Measurements from ENCODE around the gene SPACA4.

The SPACA4 gene

DNA sequence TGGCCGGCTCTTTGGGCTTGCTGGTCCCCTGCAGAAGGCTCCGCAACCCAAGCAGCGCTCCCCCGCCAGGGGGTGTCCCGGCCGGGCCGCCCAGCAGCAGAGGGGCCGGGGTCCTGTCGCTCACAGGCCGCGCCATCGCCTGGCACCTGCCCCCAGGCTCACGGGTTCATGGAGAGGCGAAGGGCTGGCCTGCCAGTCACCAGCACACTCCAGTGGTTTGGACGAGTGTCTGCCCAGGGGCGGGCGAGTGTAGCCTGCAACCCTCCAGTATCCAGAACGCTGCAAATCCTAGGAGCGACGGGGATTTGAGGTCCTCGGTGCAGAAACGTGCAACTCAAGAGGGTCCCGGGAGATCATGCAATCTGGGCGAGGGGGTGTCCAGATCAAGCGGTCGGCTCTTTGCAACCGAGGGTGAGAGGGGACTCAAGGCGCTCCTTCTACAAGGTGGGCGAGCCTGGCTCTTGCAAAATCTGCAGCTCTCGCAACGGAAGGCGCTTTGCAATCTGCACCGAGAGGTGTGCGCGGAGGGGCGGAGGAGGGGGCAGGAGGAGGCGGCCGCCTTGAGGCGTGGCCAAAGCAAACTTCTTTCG is 30.4 kb downstream of the SPACA4 start, which contains the start of gene DBP:
DBP (minus strand) TSS at position 521 of the 590 bp plus-strand sequence; CDS start at position 136, 385 bp downstream.
- Histone ChIP-seq H3K9ac (ENCODE audit: insufficient read length, low read depth) (peak within 1 kb of the TSS; percentile 77), H3K4me1 (ENCODE audit: insufficient read depth, insufficient read length) (peaks cover 12% of the 10 kb centered on the region), H3K36me3 (ENCODE audit: insufficient read depth, insufficient read length, low read length) (no peaks in the 10 kb centered on the region), H3K4me3 (ENCODE audit: insufficient read length, low read depth) (peak within 1 kb of the TSS; percentile 59), H3K27me3 (ENCODE audit: insufficient read depth, insufficient read length) (peaks cover 26% of the 10 kb centered on the region), H3K9me3 (ENCODE audit: insufficient read depth, low read length) (no peaks in the 10 kb centered on the region)
- TF ChIP-seq SUZ12 (IDR thresholded peaks at IDR 0.05; ENCODE audit: extremely low read depth, insufficient read depth, insufficient read length) (no peak), ZNF274 (IDR thresholded peaks at IDR 0.05; ENCODE audit: low read depth, low read length) (no peak), YY1 (IDR thresholded peaks at IDR 0.05; ENCODE audit: insufficient read depth, insufficient read length) (no peak)
- DNase-seq (ENCODE audit: low read depth, low spot score) = no peak

GRCh38 chr19:48637449-48637947 is 31.0 kb downstream of the SPACA4 start:
- TF ChIP-seq ZNF274 (IDR thresholded peaks at IDR 0.05; ENCODE audit: low read depth, low read length) (no peak), YY1 (IDR thresholded peaks at IDR 0.05; ENCODE audit: insufficient read depth, insufficient read length) (no peak), SUZ12 (IDR thresholded peaks at IDR 0.05; ENCODE audit: extremely low read depth, insufficient read depth, insufficient read length) (no peak)
- DNase-seq (ENCODE audit: low read depth, low spot score) = peak; percentile 92
- Histone ChIP-seq H3K36me3 (ENCODE audit: insufficient read depth, insufficient read length, low read length) (no peaks in the 10 kb centered on the region), H3K4me1 (ENCODE audit: insufficient read depth, insufficient read length) (peaks cover 10% of the 10 kb centered on the region), H3K9me3 (ENCODE audit: insufficient read depth, low read length) (no peaks in the 10 kb centered on the region), H3K4me3 (ENCODE audit: insufficient read length, low read depth) (peak overlapping the region; percentile 30), H3K27me3 (ENCODE audit: insufficient read depth, insufficient read length) (peaks cover 26% of the 10 kb centered on the region), H3K9ac (ENCODE audit: insufficient read length, low read depth) (peak overlapping the region; percentile 61)

DNA sequence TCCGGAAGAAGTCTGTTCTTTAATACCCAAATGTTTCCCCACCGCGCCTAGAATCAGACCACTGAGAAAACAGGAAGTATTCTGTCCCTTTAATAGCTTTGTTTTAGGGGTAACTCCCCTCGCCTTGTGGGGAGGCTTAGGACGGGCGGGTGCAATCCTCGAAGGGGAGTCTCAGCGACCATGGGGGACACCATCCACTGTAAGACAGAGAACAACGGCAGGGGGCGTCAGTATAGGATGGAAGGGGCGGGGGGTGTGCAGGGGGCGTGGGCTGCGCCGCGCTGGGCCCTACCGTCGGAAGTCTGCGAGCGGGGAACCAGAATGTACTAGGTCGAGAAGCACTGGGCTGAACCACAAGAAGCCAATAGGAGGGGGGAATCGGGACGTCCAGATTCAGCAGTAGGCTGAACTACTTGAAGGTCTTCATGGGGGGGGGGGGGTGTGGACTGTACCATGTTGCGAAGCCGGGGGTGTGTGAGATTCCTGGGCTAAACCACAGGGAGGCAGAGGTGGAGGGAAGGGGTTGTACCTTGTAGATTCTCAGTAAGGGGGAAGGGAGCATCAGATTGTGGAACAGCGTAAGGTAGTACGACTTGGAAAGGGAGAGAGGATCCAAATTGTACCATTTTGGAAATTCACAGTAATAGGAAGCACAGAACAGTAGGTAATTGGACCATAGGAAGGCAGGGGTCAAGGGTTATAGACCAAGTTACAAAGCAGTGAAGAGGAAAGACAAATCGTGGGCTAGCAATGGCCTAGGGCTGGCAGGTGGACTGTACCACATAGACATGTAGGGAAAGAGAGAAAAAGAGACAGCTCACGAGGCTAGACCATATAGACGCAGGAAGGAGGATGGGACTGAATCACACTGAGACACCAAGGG is 31.6 kb downstream of the SPACA4 start:
- Histone ChIP-seq H3K27me3 (ENCODE audit: insufficient read depth, insufficient read length) (peaks cover 26% of the 10 kb centered on the region), H3K9me3 (ENCODE audit: insufficient read depth, low read length) (no peaks in the 10 kb centered on the region), H3K36me3 (ENCODE audit: insufficient read depth, insufficient read length, low read length) (no peaks in the 10 kb centered on the region), H3K4me3 (ENCODE audit: insufficient read length, low read depth) (peak overlapping the region; percentile 30), H3K4me1 (ENCODE audit: insufficient read depth, insufficient read length) (peaks cover 4% of the 10 kb centered on the region), H3K9ac (ENCODE audit: insufficient read length, low read depth) (peak overlapping the region; percentile 61)
- peak; percentile 64 for DNase-seq (ENCODE audit: low read depth, low spot score)
- TF ChIP-seq ZNF274 (IDR thresholded peaks at IDR 0.05; ENCODE audit: low read depth, low read length) = no peak
- no peak for TF ChIP-seq YY1 (IDR thresholded peaks at IDR 0.05; ENCODE audit: insufficient read depth, insufficient read length)
- no peak for TF ChIP-seq SUZ12 (IDR thresholded peaks at IDR 0.05; ENCODE audit: extremely low read depth, insufficient read depth, insufficient read length)

GRCh38 chr19:48638831-48639381 is 32.4 kb downstream of the SPACA4 start:
- Histone ChIP-seq H3K9ac (ENCODE audit: insufficient read length, low read depth) (peak overlapping the region; percentile 72), H3K36me3 (ENCODE audit: insufficient read depth, insufficient read length, low read length) (no peaks in the 10 kb centered on the region), H3K4me1 (ENCODE audit: insufficient read depth, insufficient read length) (peaks cover 4% of the 10 kb centered on the region), H3K27me3 (ENCODE audit: insufficient read depth, insufficient read length) (peaks cover 26% of the 10 kb centered on the region), H3K4me3 (ENCODE audit: insufficient read length, low read depth) (peak overlapping the region; percentile 36), H3K9me3 (ENCODE audit: insufficient read depth, low read length) (no peaks in the 10 kb centered on the region)
- TF ChIP-seq YY1 (IDR thresholded peaks at IDR 0.05; ENCODE audit: insufficient read depth, insufficient read length) (no peak), SUZ12 (IDR thresholded peaks at IDR 0.05; ENCODE audit: extremely low read depth, insufficient read depth, insufficient read length) (no peak), ZNF274 (IDR thresholded peaks at IDR 0.05; ENCODE audit: low read depth, low read length) (no peak)
- DNase-seq (ENCODE audit: low read depth, low spot score) = no peak

GRCh38 chr19:48639483-48640375 is 33.2 kb downstream of the SPACA4 start:
- H3K36me3 ChIP-seq (ENCODE audit: insufficient read depth, insufficient read length, low read length) = no peaks in the 10 kb centered on the region
- H3K4me3 ChIP-seq (ENCODE audit: insufficient read length, low read depth) = peak overlapping the region; percentile 36
- DNase-seq (ENCODE audit: low read depth, low spot score) = no peak
- peaks cover 7% of the 10 kb centered on the region for H3K4me1 ChIP-seq (ENCODE audit: insufficient read depth, insufficient read length)
- peak overlapping the region; percentile 72 for H3K9ac ChIP-seq (ENCODE audit: insufficient read length, low read depth)
- no peak for TF ChIP-seq YY1 (IDR thresholded peaks at IDR 0.05; ENCODE audit: insufficient read depth, insufficient read length)
- TF ChIP-seq ZNF274 (IDR thresholded peaks at IDR 0.05; ENCODE audit: low read depth, low read length) = no peak
- peaks cover 26% of the 10 kb centered on the region for H3K27me3 ChIP-seq (ENCODE audit: insufficient read depth, insufficient read length)
- H3K9me3 ChIP-seq (ENCODE audit: insufficient read depth, low read length) = no peaks in the 10 kb centered on the region

GRCh38 chr19:48641850-48642249 is 35.3 kb downstream of the SPACA4 start:
- Histone ChIP-seq H3K36me3 (ENCODE audit: insufficient read depth, insufficient read length, low read length) (no peaks in the 10 kb centered on the region), H3K9me3 (ENCODE audit: insufficient read depth, low read length) (no peaks in the 10 kb centered on the region)
- TF ChIP-seq ZNF274 (IDR thresholded peaks at IDR 0.05; ENCODE audit: low read depth, low read length) (no peak), YY1 (IDR thresholded peaks at IDR 0.05; ENCODE audit: insufficient read depth, insufficient read length) (no peak), SUZ12 (IDR thresholded peaks at IDR 0.05; ENCODE audit: extremely low read depth, insufficient read depth, insufficient read length) (no peak)

More at GRCh38 chr19:48641850-48642249, 35.3 kb downstream of the SPACA4 start:
- Histone ChIP-seq H3K4me1 (ENCODE audit: insufficient read depth, insufficient read length) (peaks cover 7% of the 10 kb centered on the region), H3K27me3 (ENCODE audit: insufficient read depth, insufficient read length) (peaks cover 12% of the 10 kb centered on the region), H3K9ac (ENCODE audit: insufficient read length, low read depth) (no peak overlapping the region), H3K4me3 (ENCODE audit: insufficient read length, low read depth) (no peak overlapping the region)
- no peak for DNase-seq (ENCODE audit: low read depth, low spot score)

All from NT2/D1 (cell line).